Measurements from ENCODE around the gene CST5.
"Not testable (repeated sequence)": the region's sequence is repeated elsewhere in the genome, so short reads cannot be mapped to it uniquely, and the experiment has no call there.

CST5 gene

DNA sequence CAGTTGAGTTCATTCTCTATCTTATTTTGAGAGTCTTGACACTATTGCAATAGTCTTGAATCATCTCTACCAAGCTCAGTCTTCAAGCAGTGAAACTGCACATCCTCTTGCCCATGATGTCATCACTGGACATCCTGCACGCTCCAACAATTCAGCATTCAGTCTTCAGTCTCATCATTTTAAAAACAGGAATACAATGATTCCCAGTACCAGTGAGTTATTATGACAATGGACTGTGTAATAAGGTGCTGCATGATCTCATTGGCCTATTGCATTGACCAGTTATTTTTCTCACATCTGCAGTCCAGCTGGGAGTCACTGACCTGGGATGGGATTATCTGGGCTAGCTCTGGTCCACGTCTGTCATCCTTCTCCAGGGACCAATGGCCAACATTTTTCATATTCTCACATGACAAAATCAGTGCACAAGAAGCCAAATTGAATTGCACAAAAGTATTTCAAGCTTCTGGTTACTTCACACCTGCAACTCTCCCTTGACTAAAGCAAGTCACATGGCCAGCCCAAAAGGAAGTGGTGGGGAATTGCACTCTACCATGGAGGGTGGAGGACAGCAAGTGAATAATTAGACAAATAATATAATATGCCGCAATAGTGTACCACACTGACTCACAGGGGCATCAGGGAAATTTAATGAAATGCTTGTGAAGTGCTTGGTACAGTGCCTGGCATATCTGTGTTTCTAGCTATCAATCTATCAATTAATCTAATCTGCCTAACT lies 46.6 kb downstream of the CST5 start:
- no peak for DNase-seq

- not testable (repeated sequence) for DNase-seq
Measured at GRCh38 chr20:23831961-23832360, 47.6 kb downstream of the CST5 start.

DNA sequence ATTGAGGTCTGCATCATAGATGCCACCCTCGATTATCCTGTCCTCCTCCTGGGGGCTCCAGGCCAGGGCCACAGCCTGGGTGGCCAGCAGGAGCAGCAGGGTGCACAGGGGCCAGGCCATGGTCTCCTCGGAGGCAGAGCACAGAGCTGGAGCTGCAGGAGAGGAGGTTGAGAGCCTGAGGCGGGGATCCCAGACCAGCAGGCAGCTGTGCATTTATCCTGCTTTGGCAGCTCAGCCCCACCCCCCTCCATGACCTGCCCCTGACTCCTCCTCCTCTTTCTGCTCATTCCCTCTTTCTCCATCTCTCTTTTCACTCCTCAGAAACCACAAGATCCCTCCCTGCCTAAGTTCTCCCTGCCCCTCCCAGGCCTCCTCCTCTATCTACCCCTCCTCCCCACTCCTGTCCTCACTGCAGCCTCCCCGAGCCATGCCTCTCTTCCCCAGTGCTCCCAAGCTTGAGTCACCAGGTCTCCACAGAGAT lies 53.0 kb downstream of the CST5 start, which contains the start of gene CST2:
Gene CST2, minus strand, starts transcription at position 189 of the 481 bp plus-strand sequence. Its CDS starts 69 bp downstream, at position 120.
- no peak for DNase-seq
